Neuronal stem cell (in vitro differentiated cells): ENCODE data around the gene TMPRSS3.
"Not testable (repeated sequence)": the region's sequence is repeated elsewhere in the genome, so short reads cannot be mapped to it uniquely, and the experiment has no call there.

Experiments used
- DNase-seq: peaks from one replicate; pipeline ENCODE4 v3.0.0-alpha.2; 2013; ENCODE audit warnings: low spot score
- H2AFZ ChIP-seq: one replicate; pipeline ENCODE4 v1.6.1; 2013; ENCODE audit warnings: mild to moderate bottlenecking, low read length, inconsistent platforms
- H2AK5ac ChIP-seq: 2 replicates; pipeline ENCODE4 v1.6.1; 2013; ENCODE audit warnings: low read depth, mild to moderate bottlenecking, inconsistent platforms, low read length, moderate library complexity, mixed read lengths
- H2BK120ac ChIP-seq: 2 replicates; pipeline ENCODE4 v1.6.1; 2013; ENCODE audit warnings: low read depth, mild to moderate bottlenecking, inconsistent platforms, low read length, moderate library complexity, mixed read lengths
- H2BK12ac ChIP-seq: one replicate; pipeline ENCODE4 v1.6.1; 2013; ENCODE audit warnings: low read length, inconsistent platforms
- H2BK15ac ChIP-seq: 2 replicates; pipeline ENCODE4 v1.6.1; 2013; ENCODE audit warnings: mild to moderate bottlenecking, low read length, inconsistent platforms, mixed read lengths
- H2BK5ac ChIP-seq: one replicate; pipeline ENCODE4 v1.6.1; 2013; ENCODE audit warnings: inconsistent platforms, mild to moderate bottlenecking, low read length, moderate library complexity
- H3K14ac ChIP-seq: one replicate; pipeline ENCODE4 v1.6.1; 2013; ENCODE audit warnings: low read length, inconsistent platforms
- H3K18ac ChIP-seq: 2 replicates; pipeline ENCODE4 v1.6.1; 2013; ENCODE audit warnings: low read length, inconsistent platforms
- H3K23ac ChIP-seq: 2 replicates; pipeline ENCODE4 v1.6.1; 2013; ENCODE audit warnings: low read depth, mild to moderate bottlenecking, mixed read lengths, low read length, inconsistent platforms; ENCODE audit not compliant: poor library complexity
- H3K27ac ChIP-seq: replicated peaks from 3 replicates; pipeline ENCODE4 v1.5.1; 2013; ENCODE audit warnings: low read length, inconsistent platforms
- H3K27me3 ChIP-seq, 3 experiments: 2 replicates each; pipeline ENCODE4 v1.6.1; 2013; ENCODE audit warnings: low read length in 3 of 3, mild to moderate bottlenecking in 2 of 3, inconsistent platforms in 1 of 3, low read depth in 1 of 3, mixed read lengths in 1 of 3, moderate library complexity in 1 of 3; ENCODE audit not compliant: control insufficient read depth in 3 of 3, insufficient read depth in 3 of 3
- H3K36me3 ChIP-seq, 2 donors: replicated peaks in 1 of 2; 2 replicates each; pipeline ENCODE4 v1.6.1; 2013; ENCODE audit warnings: low read length in 2 of 2; ENCODE audit not compliant: control insufficient read depth in 2 of 2, insufficient read depth in 2 of 2
- H3K4ac ChIP-seq: 2 replicates; pipeline ENCODE4 v1.6.1; 2013; ENCODE audit warnings: inconsistent platforms, mild to moderate bottlenecking, low read length, moderate library complexity
- H3K4me1 ChIP-seq, 2 donors: 1 replicate in 1 of 2; 2 replicates in 1 of 2; pipeline ENCODE4 v1.6.1; 2013; ENCODE audit warnings: low read length in 2 of 2, low read depth in 1 of 2; ENCODE audit not compliant: control insufficient read depth in 2 of 2, insufficient read depth in 1 of 2
- H3K4me2 ChIP-seq: one replicate; pipeline ENCODE4 v1.6.1; 2013; ENCODE audit warnings: mild to moderate bottlenecking, low read length, inconsistent platforms; ENCODE audit not compliant: insufficient read depth, poor library complexity, severe bottlenecking
- H3K4me3 ChIP-seq, 2 donors: 2 replicates each; pipeline ENCODE4 v1.5.1; 2013; ENCODE audit warnings: low read length in 2 of 2, mild to moderate bottlenecking in 2 of 2, inconsistent platforms in 1 of 2, moderate library complexity in 1 of 2
- H3K79me1 ChIP-seq: one replicate; pipeline ENCODE4 v1.6.1; 2013; ENCODE audit warnings: low read depth, mild to moderate bottlenecking, inconsistent platforms, low read length, moderate library complexity
- H3K9ac ChIP-seq: one replicate; pipeline ENCODE4 v1.6.1; 2013; ENCODE audit warnings: mild to moderate bottlenecking, low read depth, low read length, inconsistent platforms; ENCODE audit not compliant: poor library complexity
- H3K9me3 ChIP-seq, 2 donors: replicated peaks in 1 of 2; 2 replicates each; pipeline versions ENCODE3 to v1.6.1; 2013; ENCODE audit warnings: low read length in 2 of 2, mild to moderate bottlenecking in 2 of 2, inconsistent platforms in 1 of 2, low read depth in 1 of 2, mixed read lengths in 1 of 2, moderate library complexity in 1 of 2; ENCODE audit not compliant: control insufficient read depth in 2 of 2, insufficient read depth in 1 of 2
- H4K8ac ChIP-seq: one replicate; pipeline ENCODE4 v1.6.1; 2013; ENCODE audit warnings: low read depth, mild to moderate bottlenecking, inconsistent platforms, low read length, moderate library complexity
- H4K91ac ChIP-seq: one replicate; pipeline ENCODE4 v1.6.1; 2013; ENCODE audit warnings: low read length, low read depth, mild to moderate bottlenecking, inconsistent platforms; ENCODE audit not compliant: poor library complexity
- WGBS, 2 donors: extraction: QIAGEN DNeasy Blood & Tissue Kit; methylation state at CpG; one replicate each; pipeline ENCODE4 v1.1.7; 2013; ENCODE audit warnings: missing lambda C conversion rate in 2 of 2, mixed read lengths in 1 of 2; ENCODE audit not compliant: insufficient read length in 2 of 2, insufficient replicate concordance in 1 of 2; ENCODE audit errors: extremely low coverage in 2 of 2; 5-methylcytosine and 5-hydroxymethylcytosine counted together

The TMPRSS3 gene

GRCh38 chr21:42408718-42409117 lies 12.9 kb upstream of the TMPRSS3 start:
- H3K9ac ChIP-seq, H3K36me3 ChIP-seq, H4K91ac ChIP-seq, H2AFZ ChIP-seq, H3K4me3 ChIP-seq, H3K4me2 ChIP-seq, H3K27me3 ChIP-seq, H3K23ac ChIP-seq, H3K27ac ChIP-seq, H3K18ac ChIP-seq, H2BK15ac ChIP-seq, H3K4ac ChIP-seq, DNase-seq, H2AK5ac ChIP-seq, H3K14ac ChIP-seq, H2BK120ac ChIP-seq, H2BK12ac ChIP-seq, H3K4me1 ChIP-seq, H4K8ac ChIP-seq, H3K9me3 ChIP-seq, H2BK5ac ChIP-seq, H3K79me1 ChIP-seq: not testable (repeated sequence)
- WGBS, 2 donors, result no CpG with 5 or more reads among the region's 5 CpGs

GRCh38 chr21:42407476-42407875 lies 11.6 kb upstream of the TMPRSS3 start:
- Histone ChIP-seq H3K9ac (no peak overlapping the region), H3K4me3 (no peak overlapping the region), H3K4me2 (no peak overlapping the region), H3K18ac (no peak overlapping the region), H2BK120ac (no peak overlapping the region), H4K91ac (no peak overlapping the region), H2BK5ac (no peak overlapping the region), H3K27me3 (peaks cover 0 to 8% (median 0%) of the 10 kb centered on the region in 3 experiments), H3K27ac (no peak overlapping the region), H4K8ac (no peak overlapping the region), H3K36me3 (no peaks in the 10 kb centered on the region), H3K14ac (no peak overlapping the region), H3K79me1 (peaks cover 3% of the 10 kb centered on the region), H3K9me3 (peaks cover 0 to 5% of the 10 kb centered on the region in 2 donors), H3K4ac (no peak overlapping the region), H2BK12ac (no peak overlapping the region), H2AK5ac (no peak overlapping the region), H3K23ac (no peak overlapping the region), H2AFZ (no peak overlapping the region), H2BK15ac (no peak overlapping the region), H3K4me1 (peaks cover 0 to 6% of the 10 kb centered on the region in 2 donors)
- DNase-seq, result no peak
- no CpG with 5 or more reads among the region's 5 CpGs for WGBS, 2 donors

- no peak overlapping the region for H2AK5ac ChIP-seq
- no peak overlapping the region for H2AFZ ChIP-seq
- H4K8ac ChIP-seq, result no peak overlapping the region
- no peak overlapping the region for H3K4me2 ChIP-seq
- peaks cover 3% of the 10 kb centered on the region for H3K79me1 ChIP-seq
- H3K27ac ChIP-seq, result no peak overlapping the region
- H3K4me3 ChIP-seq, result no peak overlapping the region
- H4K91ac ChIP-seq, result no peak overlapping the region
- H2BK5ac ChIP-seq, result no peak overlapping the region
- H2BK12ac ChIP-seq, result no peak overlapping the region
- no peak overlapping the region for H3K4ac ChIP-seq
- no peak overlapping the region for H3K23ac ChIP-seq
- no peak overlapping the region for H3K18ac ChIP-seq
- peaks cover 0 to 5% of the 10 kb centered on the region in 2 donors for H3K9me3 ChIP-seq
- H3K27me3 ChIP-seq, result peaks cover 0 to 8% (median 0%) of the 10 kb centered on the region in 3 experiments
- peaks cover 0 to 6% of the 10 kb centered on the region in 2 donors for H3K4me1 ChIP-seq
- no peak overlapping the region for H3K14ac ChIP-seq
- WGBS, 2 donors, result no CpG with 5 or more reads among the region's 7 CpGs
- no peak overlapping the region for H2BK120ac ChIP-seq
- H2BK15ac ChIP-seq, result no peak overlapping the region
- no peak for DNase-seq
- H3K9ac ChIP-seq, result peak overlapping the region; percentile 32
- no peaks in the 10 kb centered on the region for H3K36me3 ChIP-seq
Measured at GRCh38 chr21:42406866-42407265, 11.0 kb upstream of the TMPRSS3 start.

- Histone ChIP-seq H2BK5ac (no peak overlapping the region), H3K79me1 (peaks cover 3% of the 10 kb centered on the region), H3K14ac (no peak overlapping the region), H2BK120ac (peak overlapping the region; percentile 37), H3K4me2 (no peak overlapping the region), H3K4me1 (peaks cover 0 to 6% of the 10 kb centered on the region in 2 donors), H2AFZ (no peak overlapping the region), H2BK12ac (no peak overlapping the region), H3K27me3 (peaks cover 0 to 8% (median 0%) of the 10 kb centered on the region in 3 experiments), H3K36me3 (no peaks in the 10 kb centered on the region), H3K23ac (no peak overlapping the region), H3K27ac (no peak overlapping the region), H2BK15ac (no peak overlapping the region), H4K8ac (no peak overlapping the region), H4K91ac (no peak overlapping the region), H3K18ac (no peak overlapping the region), H3K9ac (no peak overlapping the region), H3K9me3 (peaks cover 0 to 3% of the 10 kb centered on the region in 2 donors), H2AK5ac (peak overlapping the region; percentile 87), H3K4ac (no peak overlapping the region), H3K4me3 (no peak overlapping the region)
- WGBS, 2 donors, result no CpG with 5 or more reads among the region's 10 CpGs
- no peak for DNase-seq
Measured at GRCh38 chr21:42406201-42406621, 10.4 kb upstream of the TMPRSS3 start.
